Fibroblast of skin of right biceps (primary cell): ENCODE measurements around the gene FADS3.

ENCODE experiments used
- DNase-seq: peaks from one replicate; pipeline ENCODE4 v3.0.0-alpha.2; 2013

FADS3 gene

GRCh38 chr11:61897387-61898246 is 6.3 kb upstream of the FADS3 start:
- DNase-seq: peak; percentile 65

GRCh38 chr11:61896665-61897386 is 5.5 kb upstream of the FADS3 start:
- no peak for DNase-seq

- no peak for DNase-seq
Measured at GRCh38 chr11:61895718-61896059, 4.3 kb upstream of the FADS3 start.

GRCh38 chr11:61895046-61895717 is 3.8 kb upstream of the FADS3 start:
- DNase-seq: no peak

- peak; percentile 90 for DNase-seq
Measured at GRCh38 chr11:61893981-61894380, 2.6 kb upstream of the FADS3 start.

- no peak for DNase-seq
Measured at GRCh38 chr11:61892085-61892370, 683 bp upstream of the FADS3 start.

GRCh38 chr11:61890529-61891330 is 615 bp downstream of the FADS3 start:
- peak; percentile 80 for DNase-seq

- DNase-seq: no peak
Measured at GRCh38 chr11:61889831-61890230, 1.5 kb downstream of the FADS3 start.

GRCh38 chr11:61888590-61888989 is 2.8 kb downstream of the FADS3 start:
- no peak for DNase-seq

- DNase-seq: peak; percentile 71
Measured at GRCh38 chr11:61887839-61888494, 3.4 kb downstream of the FADS3 start.

GRCh38 chr11:61886643-61887042 is 4.7 kb downstream of the FADS3 start:
- DNase-seq: no peak

GRCh38 chr11:61885784-61886580 is 5.4 kb downstream of the FADS3 start:
- no peak for DNase-seq

- DNase-seq: no peak
Measured at GRCh38 chr11:61885166-61885778, 6.1 kb downstream of the FADS3 start.

- DNase-seq: no peak
Measured at GRCh38 chr11:61883947-61884346, 7.4 kb downstream of the FADS3 start.

GRCh38 chr11:61883327-61883726 is 8.0 kb downstream of the FADS3 start:
- DNase-seq: no peak

GRCh38 chr11:61882879-61883278 is 8.5 kb downstream of the FADS3 start:
- DNase-seq: no peak

- DNase-seq: peak; percentile 26
Measured at GRCh38 chr11:61882267-61882666, 9.1 kb downstream of the FADS3 start.

GRCh38 chr11:61881397-61881796 is 9.9 kb downstream of the FADS3 start:
- DNase-seq: no peak

GRCh38 chr11:61880454-61880853 is 10.9 kb downstream of the FADS3 start:
- no peak for DNase-seq

GRCh38 chr11:61880031-61880430 is 11.3 kb downstream of the FADS3 start:
- DNase-seq: no peak

GRCh38 chr11:61879152-61879551 is 12.2 kb downstream of the FADS3 start:
- no peak for DNase-seq
